ENCODE results near the gene EPHA1. TPM values are rescaled to one million over a fixed set of nuclear protein-coding genes. Genes with fewer than 3 reads are reported as not detected.
"Not testable (repeated sequence)": the region's sequence is repeated elsewhere in the genome, so short reads cannot be mapped to it uniquely, and the experiment has no call there.

Gene EPHA1
- total RNA-seq, 1 donor from 2014 or later = not detected

DNA sequence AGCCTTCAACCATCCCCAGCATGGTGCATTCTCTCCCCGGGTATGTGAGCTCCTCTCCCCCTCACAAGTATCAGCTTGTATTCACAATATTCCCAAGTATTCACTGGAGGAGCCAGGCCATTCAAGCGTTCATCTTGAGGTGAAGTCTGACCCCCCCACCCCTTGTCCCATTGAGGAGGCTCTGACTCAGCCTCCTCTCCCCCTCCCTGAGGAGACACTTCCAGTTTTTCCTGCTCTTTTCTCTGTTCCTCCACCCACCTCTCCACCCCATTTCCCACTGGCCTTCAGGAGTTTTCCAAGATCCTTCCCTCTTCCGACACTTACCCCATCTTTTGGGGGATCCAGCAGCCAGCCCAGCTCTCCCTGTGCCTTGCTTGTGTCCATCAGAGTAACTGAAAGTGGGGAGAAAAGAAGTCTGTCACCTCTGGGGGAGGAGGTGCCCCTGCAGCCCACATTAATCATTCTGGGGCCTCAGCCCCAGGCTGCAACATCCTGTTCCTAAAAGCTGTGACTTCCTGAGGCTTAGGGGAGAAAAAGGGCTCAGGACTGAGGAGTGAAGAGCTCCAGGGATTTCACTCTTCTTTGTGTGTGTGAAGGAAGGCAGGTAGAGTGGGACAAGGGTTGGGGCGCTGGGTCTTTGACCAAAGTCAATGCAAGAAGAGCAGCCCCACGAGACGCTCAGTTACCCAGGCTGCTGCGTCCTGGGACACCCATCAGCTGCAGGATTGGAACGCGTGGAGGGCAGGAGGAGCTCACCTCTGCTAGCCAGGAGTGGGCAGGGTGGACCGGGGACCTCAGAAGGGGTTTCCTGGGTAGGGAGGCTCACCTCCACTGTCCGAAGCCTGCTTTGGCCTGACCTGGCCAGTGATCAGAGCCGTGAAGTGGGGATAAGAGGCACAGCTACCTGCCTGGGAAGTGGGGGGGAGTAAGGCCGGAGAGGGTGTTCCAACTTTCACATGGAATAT lies 1.1 kb downstream of the EPHA1 start:
- intact Hi-C loops (cut with DNase I) = no loop called here
- DNase-seq (ENCODE audit: low spot score) = no peak

DNA sequence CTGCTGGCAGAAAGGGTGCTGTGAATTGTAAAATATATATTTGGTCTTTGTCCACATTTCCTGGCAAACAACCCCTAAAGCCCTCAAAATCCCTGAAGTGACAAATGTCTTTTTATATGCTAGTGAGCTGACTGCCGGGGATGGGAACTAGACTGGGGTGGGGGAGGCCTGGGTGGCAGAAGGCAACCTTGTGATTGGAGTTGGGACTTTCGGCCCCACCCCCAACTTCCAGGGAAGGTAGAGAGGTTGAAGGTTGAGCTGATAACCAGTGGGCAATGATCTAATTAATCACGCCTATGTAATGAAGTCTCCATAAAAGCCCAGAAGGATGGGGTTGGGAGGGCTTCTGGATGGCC lies 2.7 kb downstream of the EPHA1 start:
- intact Hi-C loops (cut with DNase I) = no loop called here
- DNase-seq (ENCODE audit: low spot score) = no peak

DNA sequence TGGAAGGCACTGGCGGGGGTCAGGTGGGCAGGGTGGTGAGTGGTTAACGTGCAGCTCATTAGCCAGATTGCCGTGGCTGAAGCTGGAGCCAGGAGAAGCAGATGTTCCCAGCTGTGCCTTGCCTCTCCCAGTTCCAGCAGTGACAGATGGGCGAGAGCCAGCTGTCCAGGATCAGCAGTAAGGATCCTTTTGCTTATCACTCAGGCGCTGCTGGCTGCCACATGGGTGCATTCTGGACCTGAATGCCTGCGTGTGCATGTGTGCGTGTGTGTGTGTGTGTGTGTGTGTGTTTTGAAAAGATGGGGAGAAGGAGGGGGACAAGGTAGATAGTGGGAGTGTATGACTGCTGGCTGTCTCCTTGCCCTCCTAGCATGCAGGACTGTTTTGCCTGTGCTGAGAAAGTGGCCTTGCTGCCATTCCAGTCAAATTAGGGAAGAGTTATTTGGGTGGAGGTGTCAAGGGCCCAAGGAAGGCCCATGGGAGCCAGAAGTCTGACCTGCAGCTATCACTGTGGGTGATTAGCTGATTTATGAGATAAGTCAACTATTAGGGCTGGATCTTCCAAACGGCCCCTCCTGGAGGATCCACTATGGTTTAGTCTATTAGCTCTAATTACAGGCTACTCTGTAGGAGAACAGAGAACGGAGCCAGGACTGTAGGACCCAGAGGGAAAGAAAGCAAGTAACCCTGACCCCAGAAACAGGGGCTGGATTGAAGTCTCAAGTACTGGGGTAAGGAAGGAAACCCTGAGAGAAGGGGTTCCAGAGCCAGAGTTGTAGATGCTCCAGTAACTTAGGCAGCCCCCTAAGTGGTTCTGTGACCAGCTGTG lies 3.3 kb downstream of the EPHA1 start:
- no peak for DNase-seq (ENCODE audit: low spot score)
- intact Hi-C loops (cut with DNase I) = no loop called here

DNA sequence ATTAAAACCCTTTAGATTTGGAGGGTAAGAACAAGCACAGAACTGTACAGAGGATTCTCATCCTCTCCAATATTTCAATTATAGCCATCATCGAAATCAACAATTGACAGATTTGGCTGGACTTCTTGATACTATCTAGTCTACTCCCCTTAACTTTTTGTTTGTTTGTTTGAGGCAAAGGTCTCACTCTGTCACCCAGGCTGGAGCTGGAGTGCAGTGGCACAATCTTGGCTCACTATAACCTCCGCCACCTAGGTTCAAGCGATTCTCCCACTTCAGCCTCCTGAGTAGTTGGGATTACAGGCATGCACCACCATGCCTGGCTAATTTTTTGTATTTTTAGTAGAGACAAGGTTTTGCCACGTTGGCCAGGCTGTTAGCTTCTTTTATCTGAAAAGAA lies 6.4 kb downstream of the EPHA1 start:
- intact Hi-C loops (cut with DNase I); DNase-seq (ENCODE audit: low spot score): not testable (repeated sequence)

DNA sequence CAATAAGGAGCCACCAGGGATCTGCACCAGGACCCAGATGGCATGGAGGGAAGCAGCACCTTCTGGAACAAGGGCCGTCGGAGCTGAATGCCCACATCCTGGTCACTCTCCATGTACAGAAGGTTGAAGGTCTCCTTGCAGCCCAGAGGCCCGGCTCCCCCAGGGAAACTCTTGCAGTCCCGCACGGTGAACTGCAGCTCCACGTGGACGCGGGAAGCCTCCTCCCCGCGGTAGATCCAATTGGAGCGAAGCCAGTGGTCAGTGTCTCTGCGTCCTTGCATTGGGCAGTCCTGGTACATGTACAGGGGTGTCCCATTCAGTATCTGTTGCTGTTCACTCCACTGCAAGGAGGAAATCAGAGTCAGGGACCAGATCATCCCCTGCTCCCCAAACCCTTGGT lies 7.4 kb downstream of the EPHA1 start:
- intact Hi-C loops (cut with DNase I) = no loop called here
- DNase-seq (ENCODE audit: low spot score) = peak; percentile 69

DNA sequence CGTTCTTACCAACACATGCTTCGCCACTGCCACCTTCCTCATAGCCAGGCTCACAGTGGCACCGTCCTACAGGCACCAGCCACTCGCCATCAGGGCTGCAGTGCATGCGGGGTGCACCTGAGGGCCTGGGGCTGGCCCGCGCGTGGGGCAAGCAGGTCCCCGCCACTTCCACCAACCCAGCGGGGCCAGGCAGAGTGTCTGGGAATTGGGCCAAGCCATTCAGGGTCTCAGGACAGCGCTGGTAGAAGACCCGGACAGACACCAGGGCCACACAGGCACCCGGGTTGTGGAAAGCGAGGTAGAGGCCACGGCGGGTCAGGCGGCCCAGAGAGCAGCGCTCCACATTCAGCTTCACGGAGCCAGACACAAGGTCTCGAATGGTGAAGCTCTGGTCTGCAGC lies 9.0 kb downstream of the EPHA1 start:
- intact Hi-C loops (cut with DNase I) = no loop called here
- DNase-seq (ENCODE audit: low spot score) = no peak

DNA sequence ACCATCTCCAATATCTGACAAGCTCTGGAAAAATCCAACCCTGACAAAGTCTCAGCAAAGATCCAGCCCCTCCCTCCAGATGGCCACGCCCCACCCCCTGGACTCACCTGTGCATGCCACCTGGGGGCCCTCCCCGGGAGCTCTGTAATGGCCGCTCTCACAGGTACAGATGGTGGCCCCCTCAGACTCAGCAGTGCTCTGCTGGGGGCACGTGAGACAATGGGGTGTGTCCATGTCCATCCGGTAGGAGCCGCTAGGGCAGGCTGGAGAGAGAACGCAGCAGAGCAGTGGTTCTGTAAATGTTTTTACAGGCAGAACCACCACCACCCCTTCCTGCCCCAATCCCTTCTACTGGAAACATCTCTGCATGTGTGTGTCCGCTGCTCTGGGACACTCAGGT lies 9.5 kb downstream of the EPHA1 start:
- intact Hi-C loops (cut with DNase I) = no loop called here
- no peak for DNase-seq (ENCODE audit: low spot score)

DNA sequence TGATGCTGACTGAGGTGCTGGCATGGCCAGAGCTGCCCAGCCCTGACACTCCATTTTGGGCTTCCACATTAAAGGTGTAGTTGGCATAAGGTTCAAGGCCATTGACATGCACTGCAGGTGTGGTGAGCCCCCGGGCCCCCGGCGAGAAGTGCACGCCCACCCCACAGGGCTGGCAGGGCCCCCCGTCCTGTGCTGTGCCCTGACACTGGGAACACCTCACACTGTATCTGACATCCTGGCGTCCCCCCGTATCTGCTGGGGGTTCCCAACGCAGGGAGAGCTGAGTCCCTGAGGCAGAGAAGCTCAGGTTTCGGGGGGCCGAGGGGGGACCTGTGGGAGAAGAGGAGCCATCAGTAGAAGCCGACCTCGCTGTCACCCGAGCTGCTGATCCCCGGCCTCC lies 10.0 kb downstream of the EPHA1 start:
- no peak for DNase-seq (ENCODE audit: low spot score)
- intact Hi-C loops (cut with DNase I) = no loop called here

DNA sequence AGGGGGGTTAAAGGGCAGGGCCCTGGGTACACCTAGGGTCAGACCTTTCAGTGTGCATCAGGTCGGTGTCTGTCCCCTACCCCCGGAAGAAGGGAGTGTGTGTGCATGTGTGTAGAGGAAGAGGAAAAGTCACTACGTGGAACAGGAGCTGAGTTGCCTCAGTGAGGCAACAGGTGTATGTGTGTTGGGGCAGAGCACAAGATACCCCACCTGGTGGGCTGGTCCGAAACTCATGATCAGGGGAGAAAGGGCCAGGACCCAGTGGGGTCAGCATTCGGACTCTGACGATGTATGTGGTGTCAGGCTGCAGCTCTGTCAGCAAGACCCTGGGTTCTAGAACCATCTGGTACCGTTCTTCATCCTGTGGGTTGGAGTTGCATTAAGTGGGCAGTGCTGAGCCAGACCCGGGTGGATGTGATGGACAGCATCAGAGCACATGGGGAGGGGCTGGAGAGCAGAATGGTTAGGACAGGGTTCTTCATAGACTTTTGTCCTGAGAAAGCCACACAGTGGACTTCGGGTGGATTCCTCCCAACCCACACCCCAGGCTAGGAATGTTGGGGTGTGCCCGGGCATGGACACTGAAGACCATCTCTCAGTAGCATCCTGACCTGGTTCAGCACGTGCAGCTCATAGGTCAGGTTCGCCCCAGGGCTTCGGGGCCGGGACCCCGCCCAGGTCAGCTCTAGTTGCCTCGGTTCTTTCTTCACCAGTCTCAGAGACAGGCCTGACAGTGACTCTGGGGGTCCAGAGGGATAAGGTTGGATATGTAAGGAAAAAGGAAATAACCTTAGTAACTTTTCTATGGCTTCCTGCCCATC lies 10.7 kb downstream of the EPHA1 start:
- DNase-seq (ENCODE audit: low spot score) = peak; percentile 49
- intact Hi-C loops (cut with DNase I) = no loop called here

DNA sequence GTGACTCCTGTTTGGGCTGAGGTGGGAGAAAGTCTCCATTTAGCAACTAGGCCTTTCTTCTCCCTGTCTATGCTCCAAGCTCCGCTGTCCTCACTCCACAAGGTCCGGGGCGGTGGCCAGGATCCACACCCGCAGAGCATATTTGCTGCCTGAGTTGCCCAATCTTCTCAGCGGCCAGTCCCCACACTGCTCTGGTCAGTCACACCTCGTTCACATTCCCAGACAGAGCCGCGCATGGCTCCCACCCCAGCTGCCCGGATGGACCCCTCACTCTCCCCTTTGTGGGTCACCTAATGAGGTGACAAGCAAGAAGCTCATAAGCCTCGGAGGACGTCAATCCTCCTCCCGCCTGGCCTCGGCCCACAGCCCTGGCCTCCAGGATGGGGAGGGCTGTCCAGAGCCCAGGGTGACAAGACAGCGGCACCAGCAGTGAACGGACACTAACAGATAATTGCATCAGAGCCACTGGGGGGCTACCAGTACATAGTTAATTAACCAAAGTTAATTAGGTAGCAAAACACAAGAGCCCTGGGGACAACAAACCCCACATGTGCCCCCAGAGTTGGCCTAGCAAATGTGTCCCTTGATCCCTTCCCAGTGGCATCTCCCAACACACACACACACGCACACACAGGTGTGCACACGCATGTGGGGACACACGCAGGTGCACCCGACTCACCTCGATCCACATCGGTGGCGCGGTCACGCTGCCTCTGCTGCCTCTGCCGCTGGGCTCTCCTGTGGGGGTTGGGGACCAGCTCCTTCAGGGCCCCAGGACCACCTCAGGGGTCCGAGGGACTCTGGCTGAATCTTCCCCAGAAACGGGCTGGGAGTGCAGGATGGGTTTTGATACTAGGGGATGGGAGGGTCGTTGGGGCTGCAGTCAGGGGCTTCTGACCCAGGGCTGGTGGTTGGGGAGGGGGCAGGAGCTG lies 11.8 kb downstream of the EPHA1 start:
- intact Hi-C loops (cut with DNase I) = no loop called here
- no peak for DNase-seq (ENCODE audit: low spot score)

DNA sequence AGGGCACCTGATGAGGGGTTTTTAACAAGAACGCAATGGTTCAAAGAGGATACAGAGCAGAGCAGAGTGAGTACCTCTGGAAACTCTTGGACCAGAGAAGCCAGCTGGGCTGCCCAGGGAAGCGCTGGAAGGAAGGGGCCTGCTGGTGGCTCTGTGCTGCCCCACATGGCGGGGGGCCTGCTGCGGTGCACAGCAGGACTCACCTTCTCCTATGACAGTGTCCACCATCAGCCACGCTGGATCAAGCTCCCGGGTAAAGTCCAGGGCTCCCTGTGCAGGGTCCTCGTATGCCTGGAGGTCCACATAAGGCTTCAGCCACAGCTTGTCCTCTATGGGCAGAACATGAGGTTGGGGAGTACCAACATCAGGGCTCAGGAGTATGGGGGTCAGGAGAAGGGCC lies 12.5 kb downstream of the EPHA1 start:
- intact Hi-C loops (cut with DNase I) = no loop called here
- DNase-seq (ENCODE audit: low spot score) = no peak

DNA sequence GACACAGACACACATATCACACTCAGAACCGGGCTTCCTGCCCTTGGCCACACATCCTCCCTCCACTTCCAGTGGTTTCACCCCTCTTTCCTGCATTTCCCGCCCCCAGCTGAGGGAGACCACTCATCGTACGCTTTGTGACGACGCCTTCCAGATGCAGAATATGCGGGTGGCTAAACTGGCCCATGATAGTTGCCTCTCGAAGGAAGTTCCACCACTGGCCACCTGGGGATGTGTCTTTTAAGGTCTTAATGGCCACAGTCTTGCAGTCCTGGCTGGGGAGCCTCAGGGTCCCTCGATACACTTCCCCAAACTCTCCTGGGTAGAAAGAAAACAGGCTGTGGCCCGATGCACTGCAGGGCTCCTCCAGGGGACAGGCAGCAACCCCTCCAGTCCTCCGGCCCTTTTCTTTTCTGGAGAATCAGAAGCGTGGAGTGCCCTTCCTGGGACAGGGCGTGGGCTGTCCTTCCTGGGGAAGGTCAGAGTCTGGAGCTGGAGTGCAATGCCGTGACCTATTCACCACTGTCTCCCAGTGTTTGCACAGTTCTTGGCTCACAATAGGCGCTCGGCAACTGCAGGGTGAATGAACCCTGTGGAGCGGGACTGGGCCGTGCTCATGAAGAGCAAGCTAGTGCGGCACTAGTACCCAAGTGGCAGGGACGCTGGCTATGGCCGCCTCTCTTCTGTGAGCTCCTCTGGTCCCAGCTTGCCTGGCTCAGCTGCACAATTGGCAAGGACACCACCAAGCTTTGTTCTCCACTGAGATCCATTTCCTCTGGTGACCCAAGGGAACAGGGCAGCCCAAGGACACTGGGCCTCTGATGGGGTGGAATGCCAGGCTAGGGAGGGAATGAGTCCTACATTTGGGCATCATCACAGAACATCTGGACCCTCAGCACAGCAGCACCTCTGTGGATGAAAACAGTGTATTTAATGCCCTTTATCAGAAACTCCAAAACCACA lies 13.2 kb downstream of the EPHA1 start:
- DNase-seq (ENCODE audit: low spot score) = no peak

DNA sequence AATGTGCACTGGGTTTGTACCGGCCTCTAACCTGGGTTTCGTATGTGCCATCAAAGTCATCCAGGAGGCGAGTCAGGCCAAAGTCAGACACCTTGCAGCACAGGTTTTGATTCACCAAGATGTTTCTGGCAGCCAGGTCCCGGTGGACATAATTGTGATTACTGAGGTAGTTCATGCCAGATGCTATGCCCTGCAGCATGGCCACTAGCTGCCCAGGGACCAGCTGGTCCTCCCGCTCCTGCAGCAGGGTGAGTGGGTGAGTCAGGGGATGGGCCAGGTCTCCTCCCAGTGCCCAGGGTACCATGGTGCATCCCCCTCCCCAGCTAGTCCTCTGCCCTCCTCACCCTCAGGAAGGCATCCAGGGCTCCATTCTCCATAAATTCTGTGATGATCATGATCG lies 13.9 kb downstream of the EPHA1 start:
- DNase-seq (ENCODE audit: low spot score) = no peak
- intact Hi-C loops (cut with DNase I) = no loop called here

More for the DNA sequence above, 13.2 kb downstream of the EPHA1 start:
- intact Hi-C loops (cut with DNase I) = no loop called here

DNA sequence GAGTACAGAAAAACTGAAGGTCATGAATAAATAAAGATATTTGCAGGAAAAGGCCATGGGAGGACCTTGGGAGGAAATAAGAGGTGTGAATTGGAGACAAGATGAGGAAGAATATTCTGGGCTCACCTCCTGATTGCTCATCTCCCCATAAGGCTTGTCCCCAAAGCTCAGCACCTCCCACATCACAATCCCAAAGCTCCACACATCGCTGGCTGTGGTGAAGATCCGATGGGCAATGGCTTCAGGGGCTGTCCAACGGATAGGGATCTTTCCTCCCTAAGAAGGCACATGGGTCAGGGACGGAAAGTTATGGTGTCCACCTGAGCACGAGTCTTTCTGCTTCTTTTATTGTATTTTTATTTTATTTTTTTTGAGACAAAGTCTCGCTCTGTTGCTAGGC lies 14.6 kb downstream of the EPHA1 start:
- intact Hi-C loops (cut with DNase I) = no loop called here
- no peak for DNase-seq (ENCODE audit: low spot score)

DNA sequence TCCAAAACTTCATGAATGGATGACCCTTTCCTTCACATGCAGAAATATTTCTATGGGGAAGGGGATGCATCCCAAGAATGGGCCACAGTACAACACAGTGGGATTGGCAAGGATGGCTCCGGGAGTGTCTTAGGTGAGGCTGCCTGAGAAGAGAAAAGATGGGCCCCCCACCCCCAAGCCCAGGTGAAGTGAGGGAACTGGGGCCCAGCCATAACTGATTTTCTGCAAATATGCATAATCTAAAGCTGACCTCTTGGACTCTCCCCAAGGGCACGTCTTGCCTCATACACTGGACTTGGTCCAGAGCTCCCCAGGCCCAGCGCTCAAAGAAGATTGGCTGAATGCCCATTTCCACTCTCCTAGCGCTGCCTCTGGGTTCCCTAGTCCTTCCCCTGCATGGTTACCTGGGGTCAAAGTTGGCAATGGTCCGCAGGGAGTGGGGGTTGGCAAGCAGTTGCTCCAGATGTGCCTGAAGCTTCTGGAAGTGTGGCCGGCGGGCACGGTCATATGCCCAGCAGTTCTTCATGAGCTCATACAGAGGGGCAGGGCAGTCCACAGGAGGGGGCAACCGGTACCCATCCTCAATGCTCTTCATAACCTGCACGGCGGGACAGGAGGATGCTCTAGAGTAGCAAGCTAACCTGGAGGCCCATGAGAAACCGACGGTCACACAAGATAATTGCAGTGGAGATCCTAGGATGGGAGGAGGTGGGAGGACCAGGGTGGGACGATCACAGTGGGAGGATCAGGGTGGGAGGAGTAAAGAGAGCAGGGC lies 15.2 kb downstream of the EPHA1 start:
- intact Hi-C loops (cut with DNase I) = no loop called here
- no peak for DNase-seq (ENCODE audit: low spot score)

DNA sequence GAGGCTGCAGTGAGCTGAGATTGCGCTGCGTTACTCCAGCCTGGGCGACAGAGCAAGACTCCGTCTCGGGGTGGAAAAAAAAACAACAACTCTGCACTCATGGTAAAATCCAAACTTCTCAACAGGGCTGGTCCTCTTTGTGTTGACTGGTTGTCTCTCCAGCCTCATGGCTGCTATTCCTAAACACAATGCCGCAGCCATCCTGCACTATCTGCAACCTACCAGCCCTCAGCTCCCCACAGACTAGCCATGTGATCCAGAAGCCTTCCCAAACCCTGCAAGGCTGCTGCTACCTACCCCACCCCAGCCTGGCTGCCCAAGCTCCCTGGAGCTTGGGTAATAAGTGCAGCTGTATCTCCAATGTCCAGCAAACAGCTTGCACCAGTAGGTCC lies 15.8 kb downstream of the EPHA1 start:
- DNase-seq (ENCODE audit: low spot score) = no peak
- intact Hi-C loops (cut with DNase I) = no loop called here

DNA sequence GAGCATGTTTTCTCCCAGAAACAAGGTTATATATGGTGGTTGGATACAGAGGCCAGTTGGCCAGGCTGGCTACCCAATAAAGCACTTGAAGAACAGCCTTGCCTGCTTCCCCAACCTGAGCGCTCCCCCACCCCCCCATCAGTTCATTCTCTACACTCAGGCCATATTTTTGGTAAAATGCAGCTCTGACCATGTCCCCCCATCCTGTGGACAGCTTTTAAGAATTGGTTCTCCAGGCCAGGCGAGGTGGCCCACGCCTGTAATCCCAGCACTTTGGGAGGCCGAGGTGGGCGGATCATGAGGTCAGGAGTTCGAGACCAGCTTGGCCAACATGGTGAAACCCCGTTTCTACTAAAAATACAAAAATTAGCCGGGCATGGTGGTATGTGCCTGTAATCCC lies 16.2 kb downstream of the EPHA1 start:
- DNase-seq (ENCODE audit: low spot score) = peak; percentile 27

More for the DNA sequence above, 16.2 kb downstream of the EPHA1 start:
- intact Hi-C loops (cut with DNase I) = not testable (repeated sequence)
